Stimulated activated CD8-positive, alpha-beta memory T cell treated with anti-CD3 and anti-CD28 coated beads, Interleukin-4, amount 100 ng/mL, for 1 hour (primary cell): ENCODE results near the gene DACH2.
"Not testable (repeated sequence)": the region's sequence is repeated elsewhere in the genome, so short reads cannot be mapped to it uniquely, and the experiment has no call there.

Experiments used
- DNase-seq, 2 donors: peaks; one replicate each; pipeline ENCODE4 v3.0.0-alpha.2; 2020; ENCODE audit warnings: low read depth in 2 of 2, low spot score in 1 of 2

Gene DACH2

DNA sequence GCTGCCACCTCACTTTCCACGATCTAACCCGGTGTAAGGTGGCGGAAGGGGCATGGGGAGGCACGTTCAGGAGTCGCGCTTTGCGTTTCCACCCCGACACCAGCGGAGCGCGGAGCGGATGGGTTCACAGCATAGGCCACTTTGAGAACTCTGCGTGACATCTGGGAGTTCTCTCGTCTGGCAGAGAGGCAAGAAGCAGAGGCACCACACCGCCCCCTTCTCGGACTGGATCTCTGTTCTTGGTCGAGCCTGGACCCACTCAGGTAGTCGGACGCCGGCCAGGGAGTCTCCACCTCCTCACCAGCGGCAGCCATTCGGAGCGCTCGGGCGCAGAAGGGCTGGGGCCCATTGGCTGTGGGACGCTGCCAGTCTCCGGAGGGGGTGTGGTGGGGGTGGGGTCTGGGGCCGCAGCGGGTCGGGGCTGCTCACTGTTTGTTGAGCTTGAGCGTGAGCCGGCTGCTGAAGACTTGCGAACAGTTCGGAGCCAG, at the start of gene DACH2:
Gene DACH2 (plus strand): TSS at position 428 of the 488 bp plus-strand sequence.
- DNase-seq = no peak

DNA sequence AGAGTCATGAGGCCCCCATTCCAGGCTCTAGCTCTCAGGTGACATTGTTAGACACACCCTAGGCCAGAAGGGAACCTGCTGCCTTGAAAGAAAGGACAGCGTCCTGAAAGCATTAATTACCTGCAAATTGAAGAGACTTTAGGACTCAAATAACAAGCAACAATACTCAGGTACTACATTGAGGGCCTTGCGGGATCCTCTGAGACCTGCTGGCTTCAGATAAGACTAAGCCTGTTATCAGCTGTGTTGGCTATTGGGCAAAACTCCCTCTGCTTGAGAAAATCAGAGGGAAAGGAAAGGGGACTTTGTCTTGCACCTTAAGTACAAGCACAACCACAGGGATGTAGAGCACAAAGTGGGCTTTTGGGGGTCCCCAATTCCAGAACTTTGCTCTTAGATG, 45.9 kb upstream of the DACH2 start:
- DNase-seq = no peak

DNA sequence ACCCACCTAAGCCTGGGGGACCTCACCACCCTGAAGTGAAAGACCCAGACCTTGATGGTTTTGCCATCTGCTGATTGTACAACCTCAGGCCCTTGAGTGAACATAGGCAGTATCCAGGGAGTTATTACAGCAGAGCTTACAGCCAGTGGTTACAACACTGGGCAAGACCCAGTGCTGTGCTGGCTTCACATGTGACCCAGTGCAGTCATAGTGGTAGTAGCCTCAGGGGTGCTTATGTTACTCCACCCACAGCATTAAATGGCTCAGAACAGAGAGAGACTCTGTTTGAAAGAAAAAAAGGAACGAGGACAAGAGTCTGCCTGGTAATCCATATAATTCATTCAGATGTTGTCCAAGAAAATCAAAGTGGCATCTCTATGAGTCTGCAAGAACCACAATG, 45.2 kb upstream of the DACH2 start:
- DNase-seq = no peak

DNA sequence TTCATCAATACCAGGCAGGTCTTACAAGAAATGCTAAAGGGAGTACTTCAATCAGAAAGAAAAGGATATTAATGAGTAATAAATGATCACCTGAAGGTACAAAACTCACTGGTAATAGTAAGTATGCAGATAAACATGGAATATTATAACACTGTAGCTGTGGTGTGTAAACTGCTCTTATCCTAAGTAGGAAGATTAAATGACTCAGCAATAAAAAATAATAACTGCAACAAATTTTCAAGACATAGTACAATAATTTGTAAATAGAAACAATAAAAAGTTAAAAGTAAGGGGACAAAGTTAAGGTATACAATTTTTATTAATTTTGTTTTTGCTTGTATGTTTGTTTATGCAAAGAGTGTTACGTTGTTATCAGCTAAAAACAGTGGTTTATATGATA, 43.7 kb upstream of the DACH2 start:
- DNase-seq = no peak

DNA sequence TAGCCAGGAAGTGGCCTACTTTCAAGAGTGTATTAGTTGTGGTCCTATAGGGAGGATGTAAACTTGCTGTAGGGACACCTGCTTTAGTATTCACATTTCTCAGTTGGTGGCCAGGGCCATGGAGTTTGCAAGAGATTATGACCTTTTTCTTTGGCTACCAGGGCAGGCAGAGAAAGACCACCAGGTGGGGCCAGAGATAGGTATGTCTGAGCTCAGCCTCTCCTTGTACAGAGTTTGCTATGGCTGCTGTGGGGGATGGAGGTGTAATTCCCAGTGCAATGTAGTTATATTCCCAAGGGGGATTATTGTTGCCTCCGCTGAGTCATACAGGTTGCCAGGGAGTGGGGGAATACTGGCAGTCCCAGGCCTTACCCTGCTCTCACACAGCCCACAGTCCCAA, 26.3 kb upstream of the DACH2 start:
- no peak for DNase-seq

DNA sequence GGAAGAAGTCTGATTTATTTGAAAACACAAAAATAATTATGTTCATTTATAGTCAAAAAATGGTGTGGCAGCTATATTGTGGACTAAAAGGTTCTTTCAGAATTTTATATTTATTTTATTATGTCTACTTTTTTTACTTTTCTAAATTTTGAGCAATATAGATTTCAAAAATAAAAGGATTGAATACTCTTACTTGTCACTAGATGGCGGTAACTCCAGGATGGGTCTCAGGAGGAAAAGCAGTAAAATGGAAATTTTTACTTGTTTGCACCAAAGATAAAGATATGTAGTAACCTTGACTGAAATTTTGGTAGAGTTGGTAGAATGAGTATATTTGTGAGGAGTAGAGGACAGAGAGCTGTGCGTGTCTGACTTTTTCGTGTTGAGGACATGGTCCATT, 14.5 kb upstream of the DACH2 start:
- no peak for DNase-seq

DNA sequence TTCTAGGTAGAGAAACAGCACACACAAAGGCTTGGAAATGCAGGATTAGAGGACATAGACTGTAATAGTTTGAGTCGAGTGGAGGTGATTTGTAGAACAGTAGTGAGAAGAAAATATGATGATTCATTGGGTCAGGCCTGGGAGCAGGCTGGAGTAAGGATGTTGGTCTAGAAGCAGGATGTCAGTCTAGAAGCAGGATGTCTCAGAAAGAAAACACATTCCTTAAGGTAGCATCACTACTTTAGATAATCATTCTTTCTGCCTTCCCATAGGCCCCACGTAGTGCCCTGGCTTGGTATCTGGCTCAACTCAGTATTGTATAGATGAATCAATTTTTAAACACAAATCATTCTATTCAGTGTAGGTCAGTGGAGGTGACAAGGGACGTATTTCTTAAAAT, 11.2 kb upstream of the DACH2 start:
- no peak for DNase-seq

DNA sequence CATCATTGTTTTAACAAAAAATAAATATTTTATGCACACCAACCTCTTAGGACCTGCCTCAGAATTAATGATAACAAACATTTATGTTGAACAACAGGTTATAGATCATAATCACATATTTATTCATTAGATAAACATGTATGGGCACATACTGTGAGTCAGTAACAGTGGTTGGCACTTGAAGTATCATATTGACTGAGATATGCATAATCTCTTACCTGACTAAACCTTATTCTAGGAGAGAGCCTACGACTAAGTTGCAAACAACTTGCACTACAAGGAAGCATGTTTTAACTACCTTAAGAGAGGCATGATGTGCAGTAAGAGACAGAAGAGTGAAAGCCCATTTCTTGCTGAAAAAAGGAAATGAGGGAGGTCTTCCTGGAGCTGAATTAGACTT, 6.5 kb upstream of the DACH2 start:
- DNase-seq = no peak

DNA sequence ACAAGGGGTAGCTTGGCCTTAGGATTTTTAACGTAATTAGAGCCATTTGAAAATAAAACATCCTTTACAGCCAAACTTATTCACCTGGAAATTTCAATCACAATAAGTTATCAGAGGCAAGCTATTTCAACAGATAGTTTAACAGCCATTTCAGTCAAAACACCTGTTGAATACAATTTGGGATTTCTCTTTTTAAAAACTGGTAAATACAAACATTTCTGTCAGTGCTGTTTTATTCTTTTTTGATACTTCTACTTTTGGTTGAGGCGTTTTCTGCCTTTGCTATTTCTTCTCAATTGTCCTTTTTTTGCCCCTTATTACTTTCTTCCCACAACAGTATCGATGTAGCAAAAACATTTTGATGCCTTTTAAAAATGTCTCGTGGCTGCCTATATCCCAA, 2.1 kb upstream of the DACH2 start:
- DNase-seq = no peak

DNA sequence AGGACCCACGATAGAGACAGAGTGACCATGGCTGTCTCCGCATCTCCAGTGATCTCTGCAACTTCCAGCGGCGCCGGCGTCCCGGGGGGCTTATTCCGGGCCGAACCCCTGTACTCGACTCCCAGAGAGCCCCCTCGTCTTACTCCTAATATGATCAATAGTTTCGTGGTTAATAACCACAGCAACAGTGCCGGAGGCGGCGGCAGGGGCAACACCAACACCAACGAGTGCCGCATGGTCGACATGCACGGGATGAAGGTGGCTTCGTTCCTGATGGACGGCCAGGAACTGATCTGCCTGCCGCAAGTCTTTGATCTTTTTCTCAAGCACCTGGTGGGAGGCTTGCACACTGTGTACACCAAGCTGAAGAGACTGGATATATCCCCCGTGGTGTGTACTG, 343 bp downstream of the DACH2 start:
- DNase-seq = no peak

DNA sequence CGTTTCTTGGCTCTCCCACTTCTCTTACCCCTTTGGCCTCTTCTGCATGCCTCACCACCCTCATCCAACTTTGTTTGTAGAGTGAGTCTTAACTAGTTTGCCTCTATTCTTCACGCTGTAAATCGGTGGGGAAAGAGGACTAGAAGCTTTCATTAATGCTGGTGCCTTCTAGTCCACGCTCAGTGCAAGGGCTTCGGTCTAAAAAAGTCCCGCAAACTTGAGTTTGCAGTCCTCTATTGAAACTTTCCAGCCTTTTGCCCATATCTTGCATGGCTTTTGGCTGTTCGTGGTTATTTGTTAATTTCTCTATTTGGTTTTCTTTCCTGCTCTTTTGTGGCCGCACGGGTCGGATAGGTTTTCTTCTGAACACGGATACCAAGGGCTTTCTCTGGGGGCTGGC, 868 bp downstream of the DACH2 start:
- DNase-seq = no peak

DNA sequence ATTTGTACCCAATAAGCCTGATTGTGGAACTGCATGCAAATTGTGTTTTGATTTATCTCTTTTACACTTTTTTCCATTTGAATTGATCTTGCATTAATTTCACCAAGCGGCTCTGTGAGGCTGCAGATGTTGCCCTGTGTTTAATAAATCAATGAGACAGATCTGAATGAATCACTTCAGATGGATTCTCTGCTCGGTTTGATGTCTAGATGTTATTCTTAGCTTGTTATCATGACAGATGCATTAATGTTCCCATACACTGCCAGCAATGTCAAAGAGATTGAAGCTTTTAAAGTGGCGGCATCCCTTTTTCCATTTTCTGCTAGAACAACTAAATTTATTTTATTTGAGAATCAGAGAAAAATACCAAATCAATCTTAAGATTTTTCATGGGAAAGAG, 6.3 kb downstream of the DACH2 start:
- DNase-seq = no peak

DNA sequence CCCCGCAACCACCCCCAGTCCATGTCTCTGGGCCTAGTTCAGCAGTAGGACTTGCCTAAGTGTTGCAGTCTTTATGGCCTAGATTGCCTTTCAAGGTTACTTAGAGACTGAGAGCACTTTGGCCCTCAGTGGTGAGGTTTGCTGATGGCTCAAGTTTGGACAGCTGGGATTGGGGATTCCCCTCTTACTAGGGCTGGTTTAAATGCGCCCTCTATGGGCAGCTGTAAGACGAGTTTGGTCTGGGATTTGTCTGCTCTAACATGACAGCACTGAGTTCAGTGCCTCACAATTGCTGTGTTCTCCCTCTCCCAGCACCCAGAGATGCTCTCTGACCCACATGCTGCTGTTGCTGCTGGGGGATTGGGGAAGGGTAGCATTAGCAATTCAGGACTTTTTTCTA, 23.1 kb downstream of the DACH2 start:
- DNase-seq = no peak

DNA sequence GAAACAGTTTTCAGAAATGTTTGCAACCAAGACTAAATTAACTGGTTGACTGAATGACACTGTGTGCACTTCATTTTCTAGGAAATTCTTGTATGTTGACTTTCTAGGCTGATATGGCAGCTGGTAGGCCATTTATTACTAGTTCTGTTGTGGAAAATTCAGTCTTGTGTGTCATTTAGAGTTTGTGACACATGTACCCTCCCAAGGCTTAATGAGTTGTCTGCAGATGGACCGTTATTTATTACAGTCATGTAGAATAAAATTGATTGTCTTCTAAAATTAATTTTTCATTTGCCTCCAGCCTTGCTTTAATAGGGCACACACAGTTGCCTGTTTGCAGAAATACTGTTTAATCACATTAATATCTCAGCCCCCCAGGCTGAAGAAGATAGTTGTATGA, 30.7 kb downstream of the DACH2 start:
- no peak for DNase-seq

DNA sequence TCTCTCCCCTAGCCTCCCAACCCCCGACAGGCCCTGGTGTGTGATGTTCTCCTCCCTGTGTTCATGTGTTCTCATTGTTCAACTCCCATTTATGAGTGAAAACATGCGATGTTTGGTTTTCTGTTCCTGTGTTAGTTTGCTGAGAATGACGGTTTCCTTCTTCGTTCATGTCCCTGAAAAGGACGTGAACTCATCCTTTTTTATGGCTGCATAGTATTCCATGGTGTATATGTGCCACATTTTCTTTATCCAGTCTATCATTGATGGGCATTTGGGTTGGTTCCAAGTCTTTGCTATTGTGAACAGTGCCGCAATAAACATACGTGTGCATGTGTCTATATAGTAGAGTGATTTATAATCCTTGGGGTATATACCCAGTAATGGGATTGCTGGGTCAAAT, 33.1 kb downstream of the DACH2 start:
- not testable (repeated sequence) for DNase-seq

DNA sequence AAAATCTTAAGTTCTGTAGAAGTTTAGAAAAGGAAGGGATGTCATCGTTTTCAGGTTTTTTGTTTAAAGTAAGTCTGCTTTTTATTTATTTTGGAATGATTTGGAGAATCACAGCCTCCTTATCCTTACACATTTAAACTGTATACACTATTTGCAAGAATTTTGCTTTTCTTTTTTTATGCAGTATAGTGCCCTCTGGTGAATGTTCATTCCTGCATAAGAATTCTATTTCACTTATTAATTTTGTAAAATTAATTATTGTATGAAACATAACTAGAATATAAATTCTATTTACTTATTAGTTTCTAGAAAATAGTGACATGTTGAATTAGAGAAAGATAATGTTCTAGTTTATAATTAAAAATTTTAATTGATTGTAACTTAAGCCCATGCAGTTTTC, 44.6 kb downstream of the DACH2 start:
- no peak for DNase-seq

DNA sequence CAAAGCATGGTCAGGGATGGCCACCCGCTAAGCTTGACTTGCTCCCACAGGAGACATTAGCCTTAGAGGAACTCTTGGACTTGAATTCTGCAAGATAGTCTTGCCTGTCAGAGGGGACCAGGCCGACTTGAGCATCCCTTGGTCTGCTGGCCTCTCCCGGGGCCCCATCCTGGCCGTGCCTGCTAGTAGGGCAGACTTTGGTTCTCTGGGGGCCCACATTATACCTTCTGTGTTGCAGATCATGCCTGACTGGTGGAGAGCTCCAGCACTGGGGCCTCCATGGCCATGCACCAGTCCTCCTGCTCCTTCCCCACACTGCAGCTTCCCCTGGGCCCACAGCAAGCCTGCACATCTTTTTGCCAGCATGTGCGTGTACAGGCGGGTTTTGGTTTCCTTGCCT, 46.5 kb downstream of the DACH2 start:
- DNase-seq = no peak

DNA sequence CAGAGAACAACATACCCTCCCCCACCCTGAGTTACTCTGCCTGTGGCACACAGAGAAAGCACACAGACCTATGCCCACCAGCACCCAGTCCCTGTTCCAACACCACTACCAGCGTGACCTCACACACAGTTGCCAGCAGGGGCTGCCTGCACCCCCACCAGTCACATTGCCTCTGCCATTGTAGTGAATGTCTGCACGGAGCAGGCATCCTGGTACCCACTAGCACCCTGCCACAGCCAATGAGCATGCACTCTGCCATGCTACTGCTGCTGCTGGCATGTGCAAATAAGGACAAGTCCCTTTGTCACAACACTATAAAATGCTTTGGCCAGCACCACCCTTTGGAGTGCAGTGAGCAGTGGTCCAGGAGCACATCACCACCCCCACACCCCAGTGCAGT, 47.1 kb downstream of the DACH2 start:
- DNase-seq = no peak

DNA sequence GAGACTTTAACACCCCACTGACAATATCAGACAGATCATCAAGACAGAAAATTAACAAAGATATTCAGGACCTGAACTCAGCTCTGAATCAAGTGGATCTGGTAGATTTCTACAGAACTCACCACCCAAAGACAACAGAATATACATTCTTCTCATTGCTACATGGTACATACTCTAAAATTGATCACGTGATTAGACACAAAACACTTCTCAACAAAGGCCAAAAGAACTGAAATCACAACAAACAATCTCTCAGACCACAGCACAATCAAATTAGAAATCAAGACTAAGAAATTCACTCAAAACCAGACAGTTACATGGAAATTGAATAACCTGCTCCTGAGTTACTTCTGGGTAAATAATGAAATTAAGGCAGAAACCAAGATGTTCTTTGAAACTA, 49.6 kb downstream of the DACH2 start:
- DNase-seq = no peak

DNA sequence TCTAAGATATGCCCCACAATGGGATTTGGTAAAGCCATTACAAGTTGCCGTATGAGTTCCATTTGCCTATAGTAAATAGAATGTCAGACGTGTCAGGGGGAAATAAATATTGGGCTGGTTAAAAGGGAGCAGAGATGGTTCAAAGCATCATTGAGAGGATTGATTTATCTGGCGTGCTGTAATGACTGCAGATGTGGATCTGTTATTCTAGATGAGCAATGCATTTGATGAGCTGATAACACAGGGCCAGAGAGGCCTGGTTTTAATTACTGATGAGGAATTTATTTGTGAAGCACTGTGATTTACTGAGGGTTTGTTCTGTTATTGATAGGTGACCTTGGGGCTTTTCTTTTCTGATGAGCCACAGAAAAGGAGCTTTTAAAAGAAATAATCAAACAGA, 62.5 kb downstream of the DACH2 start:
- no peak for DNase-seq

DNA sequence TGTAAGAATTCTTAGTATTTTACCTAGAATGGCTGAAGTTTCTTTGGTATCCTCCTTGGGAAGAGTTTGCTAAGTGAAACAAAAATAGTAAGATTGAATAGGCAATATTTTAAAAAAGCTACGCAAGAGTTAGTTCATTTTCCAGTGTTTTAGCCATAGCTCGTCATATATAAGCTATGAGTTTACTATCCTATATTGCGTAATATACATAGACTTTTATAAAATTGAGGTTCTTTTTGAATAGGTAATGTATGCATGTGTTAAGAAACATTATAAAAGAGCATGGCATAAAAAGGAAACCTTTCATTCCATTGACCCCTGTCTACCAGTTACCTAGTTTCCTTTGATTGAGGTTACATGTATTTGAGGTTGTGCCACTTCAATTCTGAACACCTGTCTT, 67.0 kb downstream of the DACH2 start:
- no peak for DNase-seq

DNA sequence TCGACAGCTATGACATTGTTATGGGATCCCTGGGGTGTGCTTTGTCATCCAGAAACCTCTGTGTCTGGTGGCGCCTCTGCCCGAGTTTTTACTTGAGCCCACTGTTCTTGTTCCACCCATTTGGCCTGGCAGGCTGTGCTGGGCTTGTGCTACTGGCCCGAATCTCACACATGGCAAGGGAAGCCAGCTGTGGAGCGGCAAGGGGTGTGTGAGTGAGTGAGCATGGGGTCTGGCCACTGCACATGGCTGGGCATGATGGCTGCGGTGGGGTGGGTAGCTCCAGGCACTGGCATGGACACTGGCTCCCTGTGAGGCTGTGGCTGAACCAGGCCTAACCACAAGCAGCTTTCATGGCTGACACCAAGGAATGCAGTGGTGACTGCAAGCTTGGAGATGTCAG, 89.2 kb downstream of the DACH2 start:
- no peak for DNase-seq

DNA sequence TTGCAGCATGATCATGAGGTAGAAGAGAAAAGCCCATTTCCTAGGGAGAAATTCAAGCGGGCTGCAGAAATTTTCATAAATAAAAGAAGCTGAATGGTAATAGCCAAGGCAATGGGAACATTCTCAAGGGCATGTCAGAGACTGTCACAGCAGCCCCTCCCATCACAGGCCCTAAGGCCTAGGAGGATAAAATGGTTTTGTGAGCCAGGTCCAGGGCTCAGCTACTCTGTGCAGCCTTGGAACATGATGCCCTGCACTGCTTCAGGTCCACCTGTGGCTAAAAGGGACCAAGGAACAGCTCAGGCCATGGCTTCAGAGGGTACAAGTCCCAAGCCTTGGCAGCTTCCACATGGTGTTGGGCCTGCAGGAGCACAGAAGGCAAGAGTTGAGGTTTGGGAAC, 93.3 kb downstream of the DACH2 start:
- no peak for DNase-seq

DNA sequence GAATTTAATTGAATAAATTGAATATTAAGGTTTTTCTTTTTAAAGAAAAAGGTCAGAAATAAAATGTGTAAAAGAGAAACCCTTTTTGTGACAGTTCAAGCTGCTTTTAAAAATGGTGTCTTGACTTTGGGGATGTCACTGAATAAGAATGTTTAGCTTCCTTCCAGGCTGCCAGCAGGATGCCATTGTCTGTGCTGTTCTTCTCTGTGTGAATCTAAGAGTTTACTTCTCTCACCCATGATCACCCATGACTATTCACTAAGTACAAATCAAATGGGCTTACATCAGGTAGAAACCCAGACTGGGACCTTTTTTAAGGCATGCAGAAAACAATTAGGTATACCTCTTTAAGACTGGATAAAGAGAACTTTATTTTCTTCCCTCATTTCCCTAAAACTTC, 115.3 kb downstream of the DACH2 start:
- DNase-seq = no peak
